ENCODE measurements around the gene CCPG1. TPM values are rescaled to one million over a fixed set of nuclear protein-coding genes. Genes with fewer than 3 reads are reported as not detected.

Gene CCPG1
- total RNA-seq, 1 experiment from 2014 or later = 8.5 TPM

DNA sequence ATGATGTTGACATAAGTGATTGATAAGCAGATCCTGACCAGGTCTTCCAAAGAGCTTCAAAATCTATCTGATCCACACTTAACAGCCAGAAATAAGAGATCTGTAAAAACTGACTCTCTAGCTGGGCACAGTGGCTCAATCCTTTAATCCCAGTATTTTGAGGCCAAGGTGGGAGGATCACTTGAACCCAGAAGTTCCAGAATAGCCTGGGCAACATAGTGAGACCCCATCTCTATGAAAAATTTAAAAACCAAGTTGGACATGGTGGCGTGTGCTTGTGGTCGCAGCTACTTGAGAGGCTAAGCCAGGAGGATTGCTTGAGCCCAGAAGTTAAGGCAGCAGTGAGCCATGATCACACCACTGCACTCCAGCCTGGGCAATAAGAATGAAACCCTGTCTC, 45.5 kb downstream of the CCPG1 start:
- no peaks in the 10 kb centered on the region for H3K9me2 ChIP-seq (ENCODE audit: insufficient read depth)
- CTCF ChIA-PET = no interaction called here
- no peak overlapping the region for H3K9ac ChIP-seq (ENCODE audit: low read length)
- POLR2A ChIA-PET = no interaction called here
- no peak overlapping the region for H2AFZ ChIP-seq (ENCODE audit: low read depth, low read length, poor library complexity, severe bottlenecking)
- DNase-seq (ENCODE audit: low read depth, low spot score) (no peak), ATAC-seq (no peak)
- no peaks in the 10 kb centered on the region for H3K27me3 ChIP-seq (ENCODE audit: insufficient read depth, low read length)
- RAD21 ChIA-PET (ENCODE audit: low non-redundant PET in 1 of 2, low total read pairs in 2 of 2, uncharacterized antibody in 2 of 2, unreplicated experiment in 2 of 2) = no interaction called here
- H4K20me1 ChIP-seq (ENCODE audit: insufficient read depth) = no peaks in the 10 kb centered on the region
- H3K4me2 ChIP-seq (ENCODE audit: low read length) = no peak overlapping the region
- no peak overlapping the region for H3K27ac ChIP-seq (ENCODE audit: low read depth, low read length)
- intact Hi-C loops (cut with micrococcal nuclease) = no loop called here
- H3K36me3 ChIP-seq (ENCODE audit: control insufficient read depth in 1 of 2, insufficient read depth in 2 of 2, low read length in 2 of 2) = no peaks in the 10 kb centered on the region
- no peaks in the 10 kb centered on the region for H3K9me3 ChIP-seq (ENCODE audit: control insufficient read depth in 1 of 2, insufficient read depth in 1 of 2, low read depth in 1 of 2, low read length in 2 of 2)
- H3K4me1 ChIP-seq (ENCODE audit: control insufficient read depth in 1 of 2, insufficient read depth in 2 of 2, low read length in 2 of 2) = no peaks in the 10 kb centered on the region
- no peaks in the 10 kb centered on the region for H3K79me2 ChIP-seq (ENCODE audit: insufficient read depth, low read length)
- no TSS peak for BruUV-seq (replicated peaks)
- no peak overlapping the region for H3K4me3 ChIP-seq (replicated peaks in 1 of 2; ENCODE audit: low read depth in 1 of 2, low read length in 2 of 2)
- TF ChIP-seq ZNF274 (IDR thresholded peaks at IDR 0.05; ENCODE audit: low read depth, low read length) (no peak), EZH2 (IDR thresholded peaks at IDR 0.05) (no peak), RAD21 (IDR thresholded peaks at IDR 0.05; ENCODE audit: low read depth) (no peak), POLR2A (IDR thresholded peaks at IDR 0.05; ENCODE audit: borderline replicate concordance, extremely low read depth, insufficient read depth, insufficient read length) (no peak), SP1 (IDR thresholded peaks at IDR 0.05; ENCODE audit: low read depth) (no peak), POLR2AphosphoS5 (IDR thresholded peaks at IDR 0.05; ENCODE audit: low read depth, low read length) (no peak), TCF7L2 (IDR thresholded peaks at IDR 0.05; ENCODE audit: borderline replicate concordance, extremely low read depth, insufficient read depth, insufficient read length) (no peak), JUND (IDR thresholded peaks at IDR 0.05) (no peak), SRF (IDR thresholded peaks at IDR 0.05; ENCODE audit: low read depth) (no peak), EGR1 (IDR thresholded peaks at IDR 0.05; ENCODE audit: low read depth) (no peak), ELF1 (IDR thresholded peaks at IDR 0.05; ENCODE audit: borderline replicate concordance, low read depth) (no peak), CEBPB (IDR thresholded peaks at IDR 0.05; ENCODE audit: low read depth) (no peak), CBX3 (IDR thresholded peaks at IDR 0.05; ENCODE audit: low read depth) (no peak), YY1 (IDR thresholded peaks at IDR 0.05; ENCODE audit: extremely low read depth, insufficient replicate concordance, low read depth, low read length) (no peak), EZH2phosphoT487 (IDR thresholded peaks at IDR 0.05; ENCODE audit: borderline replicate concordance) (no peak)
- TF ChIP-seq, protein P1, sequence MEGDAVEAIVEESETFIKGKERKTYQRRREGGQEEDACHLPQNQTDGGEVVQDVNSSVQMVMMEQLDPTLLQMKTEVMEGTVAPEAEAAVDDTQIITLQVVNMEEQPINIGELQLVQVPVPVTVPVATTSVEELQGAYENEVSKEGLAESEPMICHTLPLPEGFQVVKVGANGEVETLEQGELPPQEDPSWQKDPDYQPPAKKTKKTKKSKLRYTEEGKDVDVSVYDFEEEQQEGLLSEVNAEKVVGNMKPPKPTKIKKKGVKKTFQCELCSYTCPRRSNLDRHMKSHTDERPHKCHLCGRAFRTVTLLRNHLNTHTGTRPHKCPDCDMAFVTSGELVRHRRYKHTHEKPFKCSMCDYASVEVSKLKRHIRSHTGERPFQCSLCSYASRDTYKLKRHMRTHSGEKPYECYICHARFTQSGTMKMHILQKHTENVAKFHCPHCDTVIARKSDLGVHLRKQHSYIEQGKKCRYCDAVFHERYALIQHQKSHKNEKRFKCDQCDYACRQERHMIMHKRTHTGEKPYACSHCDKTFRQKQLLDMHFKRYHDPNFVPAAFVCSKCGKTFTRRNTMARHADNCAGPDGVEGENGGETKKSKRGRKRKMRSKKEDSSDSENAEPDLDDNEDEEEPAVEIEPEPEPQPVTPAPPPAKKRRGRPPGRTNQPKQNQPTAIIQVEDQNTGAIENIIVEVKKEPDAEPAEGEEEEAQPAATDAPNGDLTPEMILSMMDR (IDR thresholded peaks at IDR 0.05 in 2 of 3, conservative IDR thresholded peaks at IDR 0.05 in 1 of 3; ENCODE audit: borderline replicate concordance in 1 of 3, insufficient read depth in 1 of 3, low read depth in 2 of 3, low read length in 2 of 3) = no peak
- TF ChIP-seq, protein P2, sequence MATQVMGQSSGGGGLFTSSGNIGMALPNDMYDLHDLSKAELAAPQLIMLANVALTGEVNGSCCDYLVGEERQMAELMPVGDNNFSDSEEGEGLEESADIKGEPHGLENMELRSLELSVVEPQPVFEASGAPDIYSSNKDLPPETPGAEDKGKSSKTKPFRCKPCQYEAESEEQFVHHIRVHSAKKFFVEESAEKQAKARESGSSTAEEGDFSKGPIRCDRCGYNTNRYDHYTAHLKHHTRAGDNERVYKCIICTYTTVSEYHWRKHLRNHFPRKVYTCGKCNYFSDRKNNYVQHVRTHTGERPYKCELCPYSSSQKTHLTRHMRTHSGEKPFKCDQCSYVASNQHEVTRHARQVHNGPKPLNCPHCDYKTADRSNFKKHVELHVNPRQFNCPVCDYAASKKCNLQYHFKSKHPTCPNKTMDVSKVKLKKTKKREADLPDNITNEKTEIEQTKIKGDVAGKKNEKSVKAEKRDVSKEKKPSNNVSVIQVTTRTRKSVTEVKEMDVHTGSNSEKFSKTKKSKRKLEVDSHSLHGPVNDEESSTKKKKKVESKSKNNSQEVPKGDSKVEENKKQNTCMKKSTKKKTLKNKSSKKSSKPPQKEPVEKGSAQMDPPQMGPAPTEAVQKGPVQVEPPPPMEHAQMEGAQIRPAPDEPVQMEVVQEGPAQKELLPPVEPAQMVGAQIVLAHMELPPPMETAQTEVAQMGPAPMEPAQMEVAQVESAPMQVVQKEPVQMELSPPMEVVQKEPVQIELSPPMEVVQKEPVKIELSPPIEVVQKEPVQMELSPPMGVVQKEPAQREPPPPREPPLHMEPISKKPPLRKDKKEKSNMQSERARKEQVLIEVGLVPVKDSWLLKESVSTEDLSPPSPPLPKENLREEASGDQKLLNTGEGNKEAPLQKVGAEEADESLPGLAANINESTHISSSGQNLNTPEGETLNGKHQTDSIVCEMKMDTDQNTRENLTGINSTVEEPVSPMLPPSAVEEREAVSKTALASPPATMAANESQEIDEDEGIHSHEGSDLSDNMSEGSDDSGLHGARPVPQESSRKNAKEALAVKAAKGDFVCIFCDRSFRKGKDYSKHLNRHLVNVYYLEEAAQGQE (IDR thresholded peaks at IDR 0.05; ENCODE audit: low read depth) = no peak
- TF ChIP-seq, protein P3, sequence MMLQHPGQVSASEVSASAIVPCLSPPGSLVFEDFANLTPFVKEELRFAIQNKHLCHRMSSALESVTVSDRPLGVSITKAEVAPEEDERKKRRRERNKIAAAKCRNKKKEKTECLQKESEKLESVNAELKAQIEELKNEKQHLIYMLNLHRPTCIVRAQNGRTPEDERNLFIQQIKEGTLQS (IDR thresholded peaks at IDR 0.05) = no peak
